Endodermal cell (in vitro differentiated cells): ENCODE data around the gene TLR9. TPM values are rescaled to one million over a fixed set of nuclear protein-coding genes. Genes with fewer than 3 reads are reported as not detected.

Experiments
- DNase-seq: peaks from one replicate; pipeline ENCODE4 v3.0.0-alpha.2; 2017
- H3K27ac ChIP-seq: 2 replicates; pipeline ENCODE4 v1.5.1; 2013; ENCODE audit warnings: mild to moderate bottlenecking, low read depth, low read length, moderate library complexity
- H3K27me3 ChIP-seq: 2 replicates; pipeline ENCODE4 v1.6.1; 2013; ENCODE audit warnings: mild to moderate bottlenecking, low read length, moderate library complexity; ENCODE audit not compliant: insufficient read depth, control insufficient read depth, poor library complexity, severe bottlenecking
- H3K36me3 ChIP-seq: 2 replicates; pipeline ENCODE4 v1.7.0; 2013; ENCODE audit warnings: mild to moderate bottlenecking, low read length, moderate library complexity; ENCODE audit not compliant: control insufficient read depth, insufficient read depth
- H3K4me1 ChIP-seq: one replicate; pipeline ENCODE4 v1.7.0; 2013; ENCODE audit warnings: low read length; ENCODE audit not compliant: control insufficient read depth, insufficient read depth
- H3K4me3 ChIP-seq: 2 replicates; pipeline ENCODE4 v1.5.1; 2013; ENCODE audit warnings: mild to moderate bottlenecking, low read length, moderate library complexity
- H3K9ac ChIP-seq: 2 replicates; pipeline ENCODE4 v1.6.1; 2013; ENCODE audit warnings: mild to moderate bottlenecking, low read length, moderate library complexity; ENCODE audit not compliant: poor library complexity, severe bottlenecking; ENCODE audit errors: extremely low read depth
- H3K9me3 ChIP-seq: 2 replicates; pipeline ENCODE4 v1.6.1; 2013; ENCODE audit warnings: mild to moderate bottlenecking, low read length, moderate library complexity; ENCODE audit not compliant: control insufficient read depth
- H3K27ac Mint-ChIP-seq: 2 replicates; pipeline ENCODE4 v1.8.0; 2020; ENCODE audit warnings: mixed read lengths
- H3K27me3 Mint-ChIP-seq: 2 replicates; pipeline ENCODE4 v1.8.0; 2021; ENCODE audit warnings: mild to moderate bottlenecking, mixed read lengths; ENCODE audit not compliant: insufficient read depth
- H3K36me3 Mint-ChIP-seq: 2 replicates; pipeline ENCODE4 v1.8.0; 2020; ENCODE audit warnings: low read depth, mixed read lengths
- H3K4me1 Mint-ChIP-seq: 2 replicates; pipeline ENCODE4 v1.8.0; 2020; ENCODE audit warnings: mixed read lengths
- H3K4me3 Mint-ChIP-seq: 2 replicates; pipeline ENCODE4 v1.8.0; 2020; ENCODE audit warnings: mild to moderate bottlenecking, moderate library complexity, mixed read lengths
- H3K9me3 Mint-ChIP-seq: 2 replicates; pipeline ENCODE4 v1.8.0; 2020; ENCODE audit warnings: mild to moderate bottlenecking, mixed read lengths
- WGBS, 2 experiments: methylation state at CpG; one replicate each; pipeline versions ENCODE4 v1.1.5 to v1.1.7; 2013; ENCODE audit warnings: missing lambda C conversion rate in 2 of 2, mixed read lengths in 1 of 2; ENCODE audit not compliant: insufficient coverage in 1 of 2, insufficient read length in 1 of 2; 5-methylcytosine and 5-hydroxymethylcytosine counted together
- total RNA-seq, 2 donors: library from RNA; stranded (reverse); fragmentation: NEBNext Ultra II Directional in 1 of 2; extraction: Animal tissue kit (Norgen Biotek cat#: 25700) in 1 of 2; gene quantifications; 2 replicates in 1 of 2; 3 replicates in 1 of 2; pipeline ENCODE4 v1.2.1, GENCODE V29; 2021
- TF ChIP-seq, protein P1 (sequence below): fragments of 200-600 bp; sonication (generic); conservative IDR thresholded peaks from 2 replicates; pipeline ENCODE4 v1.5.0; 2021; ENCODE audit warnings: antibody characterized with exemption, mild to moderate bottlenecking

The TLR9 gene
- total RNA-seq, 2 donors from 2014 or later, result 0.11 TPM; not detected in 1

DNA sequence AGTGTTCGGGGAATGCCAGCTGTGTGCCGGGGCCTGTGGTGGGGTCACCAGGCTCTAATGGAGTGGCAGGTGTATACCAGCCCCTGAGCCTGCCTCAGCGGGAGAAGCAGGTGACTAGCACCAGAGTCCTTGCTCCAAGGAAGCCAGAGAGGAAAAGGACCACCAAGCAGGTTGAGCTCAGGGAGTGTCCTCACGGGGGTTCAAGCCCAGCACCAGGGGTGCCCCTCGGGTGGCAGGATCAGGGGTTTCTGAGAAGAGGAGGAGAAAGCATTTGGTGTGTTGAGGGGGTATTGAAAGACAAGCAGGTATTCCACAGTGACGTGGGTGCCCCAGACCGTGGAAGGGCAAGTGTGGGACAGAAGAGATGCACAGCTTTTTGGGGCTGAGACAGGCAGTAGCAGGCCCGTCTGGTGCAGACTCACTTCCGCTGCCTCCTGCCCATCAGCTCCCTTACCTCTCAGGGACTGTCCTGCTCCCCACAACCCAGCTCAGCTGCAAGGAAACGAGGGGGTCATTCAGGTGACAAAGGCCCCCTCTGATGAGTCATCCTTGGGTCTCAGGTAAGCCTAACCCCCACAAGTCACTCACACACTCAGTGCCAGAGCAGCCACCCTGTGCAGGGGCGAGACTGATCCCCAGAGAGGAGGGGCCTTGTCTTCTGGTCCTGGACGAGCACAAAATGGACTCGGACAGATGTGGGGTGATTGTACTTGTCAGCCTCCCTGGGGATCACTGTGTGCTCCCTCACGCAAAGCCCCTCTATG, 49.8 kb downstream of the TLR9 start:
- Histone ChIP-seq H3K4me3 (no peak overlapping the region), H3K27me3 (no peaks in the 10 kb centered on the region), H3K9ac (no peak overlapping the region), H3K4me1 (no peaks in the 10 kb centered on the region), H3K9me3 (no peaks in the 10 kb centered on the region), H3K36me3 (no peaks in the 10 kb centered on the region), H3K27ac (no peak overlapping the region)
- DNase-seq, result no peak
- TF ChIP-seq, protein P1, sequence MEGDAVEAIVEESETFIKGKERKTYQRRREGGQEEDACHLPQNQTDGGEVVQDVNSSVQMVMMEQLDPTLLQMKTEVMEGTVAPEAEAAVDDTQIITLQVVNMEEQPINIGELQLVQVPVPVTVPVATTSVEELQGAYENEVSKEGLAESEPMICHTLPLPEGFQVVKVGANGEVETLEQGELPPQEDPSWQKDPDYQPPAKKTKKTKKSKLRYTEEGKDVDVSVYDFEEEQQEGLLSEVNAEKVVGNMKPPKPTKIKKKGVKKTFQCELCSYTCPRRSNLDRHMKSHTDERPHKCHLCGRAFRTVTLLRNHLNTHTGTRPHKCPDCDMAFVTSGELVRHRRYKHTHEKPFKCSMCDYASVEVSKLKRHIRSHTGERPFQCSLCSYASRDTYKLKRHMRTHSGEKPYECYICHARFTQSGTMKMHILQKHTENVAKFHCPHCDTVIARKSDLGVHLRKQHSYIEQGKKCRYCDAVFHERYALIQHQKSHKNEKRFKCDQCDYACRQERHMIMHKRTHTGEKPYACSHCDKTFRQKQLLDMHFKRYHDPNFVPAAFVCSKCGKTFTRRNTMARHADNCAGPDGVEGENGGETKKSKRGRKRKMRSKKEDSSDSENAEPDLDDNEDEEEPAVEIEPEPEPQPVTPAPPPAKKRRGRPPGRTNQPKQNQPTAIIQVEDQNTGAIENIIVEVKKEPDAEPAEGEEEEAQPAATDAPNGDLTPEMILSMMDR, result no peak
- Mint-ChIP-seq H3K27me3 (no peaks in the 10 kb centered on the region), H3K9me3 (no peaks in the 10 kb centered on the region), H3K36me3 (no peaks in the 10 kb centered on the region), H3K4me3 (no peak overlapping the region), H3K27ac (no peak overlapping the region), H3K4me1 (peaks cover 6% of the 10 kb centered on the region)
- WGBS, 2 experiments, result 88 to 98% methylated on average over 7 to 14 of the region's 14 CpGs

DNA sequence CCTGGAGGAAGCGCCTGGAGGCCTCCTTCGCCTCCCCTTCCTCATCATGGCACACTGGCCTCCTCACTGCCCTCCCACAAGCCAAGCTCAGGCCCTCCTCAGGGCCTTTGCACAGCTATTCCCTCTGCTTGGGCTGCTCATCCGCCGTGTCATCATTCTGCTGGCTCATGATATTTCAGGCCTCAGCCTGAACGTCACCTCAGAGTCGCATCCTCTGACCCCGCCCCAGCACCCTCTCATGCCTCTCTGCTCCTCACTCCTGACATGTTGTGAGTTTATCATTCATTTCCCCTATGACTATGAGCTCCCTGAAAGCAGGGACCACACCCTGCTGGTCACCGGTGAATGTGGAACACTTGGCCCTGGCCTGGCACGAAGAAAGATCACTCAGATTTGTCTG, 50.5 kb downstream of the TLR9 start:
- no peak overlapping the region for H3K27ac Mint-ChIP-seq
- Histone ChIP-seq H3K27ac (no peak overlapping the region), H3K9me3 (no peaks in the 10 kb centered on the region), H3K4me1 (no peaks in the 10 kb centered on the region), H3K9ac (no peak overlapping the region), H3K36me3 (no peaks in the 10 kb centered on the region), H3K27me3 (no peaks in the 10 kb centered on the region), H3K4me3 (no peak overlapping the region)
- no peaks in the 10 kb centered on the region for H3K27me3 Mint-ChIP-seq
- no peaks in the 10 kb centered on the region for H3K9me3 Mint-ChIP-seq
- H3K4me3 Mint-ChIP-seq, result no peak overlapping the region
- DNase-seq, result no peak
- TF ChIP-seq, protein P1, result no peak
- 95% methylated on average over 9 of the region's 9 CpGs for WGBS, 2 experiments
- H3K36me3 Mint-ChIP-seq, result no peaks in the 10 kb centered on the region
- H3K4me1 Mint-ChIP-seq, result peaks cover 6% of the 10 kb centered on the region

DNA sequence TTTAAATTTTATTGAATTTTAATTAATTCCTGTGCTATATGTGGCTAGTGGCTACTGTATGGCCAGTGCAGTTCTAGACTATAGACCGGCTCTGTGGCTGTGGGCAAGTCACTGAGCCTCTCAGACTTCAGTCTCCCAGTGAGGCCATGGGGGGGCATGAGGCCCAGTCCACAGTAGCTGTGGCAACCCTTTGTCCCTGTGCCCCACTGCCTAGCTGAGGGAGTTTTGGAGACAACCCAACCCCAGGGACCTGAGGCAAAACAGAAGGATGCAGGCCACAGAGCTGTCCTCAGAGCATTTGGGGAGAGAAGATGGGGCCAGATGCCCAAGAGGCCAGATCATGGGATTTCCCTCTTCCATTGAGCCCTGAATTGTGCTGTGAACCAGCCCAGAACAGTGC, 52.3 kb downstream of the TLR9 start:
- no peaks in the 10 kb centered on the region for H3K27me3 ChIP-seq
- no peaks in the 10 kb centered on the region for H3K9me3 ChIP-seq
- Mint-ChIP-seq H3K4me1 (peaks cover 6% of the 10 kb centered on the region), H3K27ac (no peak overlapping the region), H3K36me3 (no peaks in the 10 kb centered on the region), H3K9me3 (no peaks in the 10 kb centered on the region), H3K27me3 (no peaks in the 10 kb centered on the region), H3K4me3 (no peak overlapping the region)
- no peaks in the 10 kb centered on the region for H3K36me3 ChIP-seq
- WGBS, 2 experiments, result 89 to 100% methylated on average over 1 of the region's 1 CpG
- DNase-seq, result no peak
- H3K4me3 ChIP-seq, result no peak overlapping the region
- TF ChIP-seq, protein P1, result no peak
- no peaks in the 10 kb centered on the region for H3K4me1 ChIP-seq
- H3K27ac ChIP-seq, result no peak overlapping the region
- no peak overlapping the region for H3K9ac ChIP-seq
